NCI-H748 treated with DMSO at 0.1 percent for 48 hours (cell line): ENCODE results near the gene ABCA12.

Experiments
- DNase-seq: peaks from one replicate; lab custom pipeline; 2025; lab: John Stamatoyannopoulos, UW

Gene ABCA12

GRCh38 chr2:214934006-214934405 lies 204.4 kb downstream of the ABCA12 start:
- no peak for DNase-seq

DNA sequence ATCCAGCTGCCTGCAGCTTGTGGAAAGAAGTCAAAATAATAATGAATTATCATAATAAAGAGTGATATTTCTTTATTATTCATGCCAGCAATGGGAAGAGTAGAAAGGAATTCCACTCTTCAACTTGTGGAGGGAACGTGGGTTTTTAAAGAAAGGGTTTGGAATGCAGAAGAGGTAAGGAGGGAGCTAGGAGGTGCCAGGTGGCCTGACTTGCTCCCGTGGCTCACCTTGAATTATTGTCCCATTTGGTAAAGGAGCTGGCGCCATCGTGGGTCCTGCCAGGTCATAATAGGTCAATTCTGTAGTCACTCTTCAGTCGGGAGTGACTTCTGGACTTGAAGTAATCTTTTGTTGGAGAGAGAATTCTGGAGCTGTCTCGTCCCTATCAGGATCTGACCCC lies 233.8 kb downstream of the ABCA12 start:
- DNase-seq = no peak

- DNase-seq = no peak
Observed at GRCh38 chr2:214904176-214904575, 234.2 kb downstream of the ABCA12 start.

- DNase-seq = peak; percentile 94
Observed at GRCh38 chr2:214902286-214902685, 236.1 kb downstream of the ABCA12 start.

GRCh38 chr2:214899751-214900150 lies 238.7 kb downstream of the ABCA12 start:
- peak; percentile 80 for DNase-seq

DNA sequence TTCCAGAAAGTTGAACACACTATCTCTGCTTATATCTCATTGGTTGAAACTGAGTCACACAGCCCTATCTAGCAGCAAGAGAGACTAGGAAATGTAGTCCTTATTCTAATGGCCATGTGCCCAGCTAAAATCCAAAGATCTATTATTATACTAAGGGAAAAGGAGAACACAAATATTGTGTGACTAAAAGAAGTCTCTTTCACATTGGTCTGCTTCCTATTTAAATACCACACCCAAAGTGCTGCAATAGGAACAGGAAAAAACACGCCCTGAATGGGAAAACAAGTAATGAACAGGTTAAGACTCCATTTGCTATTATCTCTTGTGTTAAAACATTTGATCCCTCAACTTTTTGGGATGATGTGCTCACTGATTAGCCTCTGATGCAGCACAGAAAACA lies 242.2 kb downstream of the ABCA12 start:
- DNase-seq = no peak

GRCh38 chr2:214895469-214895868 lies 243.0 kb downstream of the ABCA12 start:
- no peak for DNase-seq

- no peak for DNase-seq
Observed at GRCh38 chr2:214889301-214889700, 249.1 kb downstream of the ABCA12 start.

- no peak for DNase-seq
Observed at GRCh38 chr2:214881647-214882202, 256.7 kb downstream of the ABCA12 start.
